HG03108 (cell line): ENCODE results near the gene DDX46.
"Not testable (repeated sequence)": the region's sequence is repeated elsewhere in the genome, so short reads cannot be mapped to it uniquely, and the experiment has no call there.

Experiments used
- ATAC-seq: cut with Tn5 transposase; IDR thresholded peaks from one replicate; pipeline ENCODE4 v1.9.1; 2021; ENCODE audit warnings: moderate library complexity; ENCODE audit not compliant: unreplicated experiment

Gene DDX46

DNA sequence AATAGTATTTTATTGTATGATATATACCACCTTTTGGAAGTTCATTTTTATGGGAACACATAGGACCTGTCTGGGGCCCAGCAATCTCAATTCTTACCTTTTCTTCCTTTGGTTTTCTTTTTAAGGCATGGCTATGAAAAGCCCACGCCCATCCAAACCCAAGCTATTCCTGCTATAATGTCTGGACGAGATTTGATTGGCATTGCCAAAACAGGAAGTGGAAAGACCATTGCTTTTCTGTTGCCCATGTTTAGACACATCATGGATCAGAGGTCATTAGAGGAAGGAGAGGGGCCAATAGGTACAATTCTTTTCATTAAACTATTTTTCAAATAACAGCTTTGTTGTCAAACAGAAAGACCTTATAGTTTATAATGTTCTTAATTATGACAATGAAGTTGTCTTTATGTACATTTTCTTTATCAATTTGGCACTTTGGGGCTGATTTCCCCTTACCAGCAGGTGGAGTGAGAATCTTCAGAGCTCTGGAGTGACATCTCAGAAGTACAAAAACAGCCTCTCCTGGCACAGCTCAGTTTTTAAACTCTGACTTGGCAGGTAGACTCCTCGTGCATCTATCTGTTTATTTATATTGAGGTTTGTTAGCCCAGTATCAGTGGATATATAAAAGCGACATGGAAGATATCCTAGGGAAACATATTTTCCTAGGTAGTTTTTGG is 25.8 kb downstream of the DDX46 start:
- ATAC-seq, result no peak

DNA sequence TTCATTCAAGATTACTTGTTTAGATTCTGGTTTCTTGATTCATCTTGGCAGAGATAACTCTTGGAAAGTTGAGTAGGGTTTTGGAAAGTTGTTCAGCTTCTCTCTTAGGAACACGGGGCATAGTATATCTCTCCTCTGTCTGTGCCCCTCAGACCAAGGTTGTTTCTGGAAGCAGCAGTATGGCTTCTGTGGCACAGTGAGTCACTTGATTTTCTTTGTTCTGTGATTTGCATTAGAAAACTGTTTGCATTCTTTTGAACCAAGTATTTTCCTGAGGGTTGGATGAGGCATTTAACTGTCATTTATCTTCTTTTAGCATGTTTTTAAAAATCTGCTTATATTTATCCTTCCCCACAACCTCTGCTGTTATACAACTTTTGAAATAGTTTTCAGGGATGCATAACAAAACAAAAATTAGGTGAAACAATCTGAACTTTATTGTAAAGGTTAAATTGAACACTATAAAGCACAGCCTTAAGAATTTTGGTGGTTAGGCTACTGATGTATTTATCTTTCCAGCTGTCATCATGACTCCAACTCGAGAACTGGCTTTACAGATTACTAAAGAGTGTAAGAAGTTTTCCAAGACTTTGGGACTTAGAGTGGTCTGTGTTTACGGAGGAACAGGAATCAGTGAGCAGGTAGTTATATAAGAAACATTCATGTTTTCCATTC is 26.5 kb downstream of the DDX46 start:
- ATAC-seq, result no peak

DNA sequence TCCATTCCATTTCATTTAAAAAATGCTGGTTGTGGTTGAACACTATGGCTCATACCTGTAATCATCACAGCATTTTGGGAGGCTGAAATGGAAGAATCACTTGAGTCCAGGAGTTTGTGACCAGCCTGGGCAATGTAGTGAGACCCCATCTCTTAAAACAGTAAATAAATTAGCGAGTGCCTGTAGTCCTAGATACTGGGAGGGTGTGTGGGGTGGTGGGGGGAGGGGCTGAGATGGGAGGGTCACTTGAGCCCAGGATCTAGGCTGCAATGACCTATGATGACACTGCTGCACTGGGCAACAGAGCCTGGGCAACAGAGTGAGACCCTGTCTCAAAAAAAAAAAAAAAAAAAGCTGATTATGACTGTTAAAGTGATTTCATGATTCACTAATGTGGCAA is 29.1 kb downstream of the DDX46 start:
- ATAC-seq, result no peak

DNA sequence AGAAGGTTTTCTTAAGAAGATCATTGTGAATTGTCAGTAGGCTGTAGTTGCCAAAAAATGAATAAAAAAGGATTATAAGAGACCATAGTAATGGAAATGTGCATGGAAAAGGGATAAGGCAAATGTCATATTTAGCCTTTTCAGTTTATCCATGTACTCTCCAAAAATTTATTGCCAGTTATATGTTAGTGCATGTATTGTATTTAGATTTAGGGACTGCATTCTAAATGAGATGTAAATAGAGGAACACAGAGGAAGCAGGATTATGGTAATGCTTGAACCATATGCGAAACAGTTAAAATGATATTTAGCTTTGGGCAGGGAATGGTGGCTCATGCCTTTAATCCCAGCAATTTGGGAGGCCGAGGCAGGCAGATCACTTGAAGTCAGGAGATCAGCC is 33.0 kb downstream of the DDX46 start:
- ATAC-seq, result no peak

DNA sequence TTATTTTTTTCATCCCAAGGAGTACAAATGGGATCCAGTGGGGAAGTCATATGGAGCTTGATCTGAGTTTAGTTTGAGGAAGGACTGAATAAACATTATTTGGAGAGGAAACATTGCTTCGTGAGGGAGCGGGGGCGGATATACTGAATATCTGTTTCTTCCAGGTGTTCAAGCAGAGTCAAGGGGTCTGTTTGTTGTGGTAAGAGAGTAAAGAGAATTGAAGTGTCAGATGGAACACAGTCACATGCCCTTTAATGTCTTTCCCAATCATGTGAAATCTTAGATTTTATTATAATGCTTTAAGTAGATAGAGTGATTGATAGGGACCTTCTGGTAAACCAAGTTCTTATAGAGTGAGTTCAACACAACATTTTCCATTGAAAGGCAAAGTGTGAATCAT is 33.7 kb downstream of the DDX46 start:
- ATAC-seq, result no peak

DNA sequence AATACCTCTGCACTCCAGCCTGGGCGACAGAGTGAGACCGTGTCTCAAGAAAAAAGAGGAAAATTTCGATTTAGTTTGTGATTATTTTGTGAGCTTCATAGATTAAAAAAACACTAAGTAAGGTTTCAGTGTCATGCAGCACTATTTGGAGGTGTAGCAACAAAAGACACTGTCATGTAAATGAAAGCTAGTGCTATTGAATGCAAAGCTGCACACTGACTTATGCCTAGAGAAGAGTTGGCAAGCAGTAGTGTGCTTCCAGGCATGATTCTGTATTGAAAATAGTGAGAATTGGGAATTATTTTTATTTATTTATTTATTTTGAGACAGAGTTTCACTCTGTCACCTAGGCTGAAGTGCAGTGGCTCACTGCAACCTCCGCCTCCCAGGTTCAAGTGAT is 34.5 kb downstream of the DDX46 start:
- ATAC-seq, result no peak

DNA sequence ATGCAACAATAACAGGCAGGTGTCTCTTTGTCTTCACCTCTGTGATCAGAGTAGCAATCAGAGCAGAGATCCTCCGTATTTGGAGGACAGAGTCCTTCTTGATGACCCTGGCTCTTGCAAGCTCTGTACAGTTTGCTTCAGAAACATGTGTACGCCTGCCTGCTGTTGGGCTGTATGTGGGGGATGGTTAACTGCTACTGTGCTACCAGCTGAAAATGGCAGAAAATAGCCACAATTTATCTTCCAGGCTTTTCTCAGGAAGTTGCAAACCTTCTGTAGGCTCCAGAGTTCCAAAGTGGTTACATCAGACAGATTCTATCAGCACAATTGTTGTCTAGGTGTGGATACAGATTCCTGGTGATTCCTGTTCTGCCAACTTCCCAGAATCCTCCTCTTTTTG is 35.5 kb downstream of the DDX46 start:
- no peak for ATAC-seq

DNA sequence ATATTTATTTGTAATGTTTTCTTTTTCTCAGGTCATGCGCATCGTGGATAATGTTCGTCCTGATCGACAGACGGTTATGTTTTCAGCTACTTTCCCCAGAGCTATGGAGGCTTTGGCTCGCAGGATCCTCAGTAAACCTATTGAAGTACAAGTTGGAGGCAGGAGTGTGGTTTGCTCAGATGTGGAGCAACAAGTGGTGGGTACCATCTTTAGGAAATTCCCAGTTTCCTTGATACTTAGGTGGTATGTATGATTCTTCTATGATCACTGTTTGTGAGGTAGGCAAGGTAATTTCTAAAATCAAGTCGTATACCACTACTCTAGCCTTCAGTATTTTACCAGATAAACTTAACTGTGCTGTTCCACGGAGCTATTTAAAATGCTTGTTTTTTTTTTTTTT is 36.2 kb downstream of the DDX46 start:
- ATAC-seq, result no peak

DNA sequence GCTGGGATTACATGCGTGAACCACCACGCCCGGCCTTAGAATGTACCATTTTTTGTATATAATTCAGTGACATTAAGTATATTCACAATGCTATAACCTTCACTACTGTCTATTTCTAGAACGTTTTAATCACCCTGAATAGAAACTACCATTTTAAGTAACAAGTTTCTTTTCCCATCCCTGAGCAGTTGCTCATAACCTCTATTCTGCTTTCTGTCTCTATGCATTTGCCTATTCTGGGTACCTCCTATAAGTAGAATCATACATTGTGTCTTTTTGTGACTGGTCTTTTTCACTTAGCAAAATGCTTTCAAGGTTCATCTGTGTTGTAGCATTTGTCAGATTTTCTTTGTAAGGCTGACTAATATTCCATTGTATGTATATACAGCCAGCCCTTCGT is 39.9 kb downstream of the DDX46 start:
- ATAC-seq, result no peak

DNA sequence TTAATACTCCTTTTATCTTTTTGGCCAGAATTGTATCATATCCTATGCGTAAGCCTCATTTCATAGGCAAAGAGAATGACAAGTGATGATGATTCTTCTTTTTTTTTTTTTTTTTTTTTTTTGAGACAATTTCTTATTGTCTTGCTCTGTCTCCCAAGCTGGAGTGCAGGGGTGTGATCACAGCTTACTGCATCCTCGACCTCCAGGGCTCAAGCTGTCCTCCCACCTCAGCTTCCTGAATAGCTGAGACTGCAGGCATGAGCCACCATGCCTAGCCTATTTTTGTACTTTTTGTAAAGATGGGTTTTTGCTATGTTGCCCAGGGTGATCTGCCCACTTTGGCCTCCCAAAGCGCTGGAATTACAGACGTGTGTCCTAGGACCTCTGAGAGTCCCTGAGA is 45.2 kb downstream of the DDX46 start:
- ATAC-seq, result no peak

DNA sequence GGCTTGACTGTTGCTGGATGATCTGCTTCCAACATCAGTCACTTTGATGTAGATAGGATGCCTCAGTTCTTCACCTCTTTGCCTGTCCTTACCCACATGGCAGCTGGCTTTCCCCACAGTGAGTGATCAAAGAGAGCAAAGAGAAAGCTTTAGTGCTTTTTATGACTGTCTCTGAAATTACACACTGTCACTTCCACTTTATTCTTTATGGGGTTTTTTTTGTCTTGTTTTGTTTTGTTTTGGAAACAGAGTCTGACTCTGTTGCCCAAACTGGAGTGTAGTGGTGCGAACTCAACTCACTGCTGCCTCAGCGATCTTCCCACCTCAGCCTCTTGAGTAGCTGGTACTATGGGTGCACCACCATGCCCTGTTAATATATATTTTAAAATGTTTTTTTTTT is 54.8 kb downstream of the DDX46 start:
- no peak for ATAC-seq

DNA sequence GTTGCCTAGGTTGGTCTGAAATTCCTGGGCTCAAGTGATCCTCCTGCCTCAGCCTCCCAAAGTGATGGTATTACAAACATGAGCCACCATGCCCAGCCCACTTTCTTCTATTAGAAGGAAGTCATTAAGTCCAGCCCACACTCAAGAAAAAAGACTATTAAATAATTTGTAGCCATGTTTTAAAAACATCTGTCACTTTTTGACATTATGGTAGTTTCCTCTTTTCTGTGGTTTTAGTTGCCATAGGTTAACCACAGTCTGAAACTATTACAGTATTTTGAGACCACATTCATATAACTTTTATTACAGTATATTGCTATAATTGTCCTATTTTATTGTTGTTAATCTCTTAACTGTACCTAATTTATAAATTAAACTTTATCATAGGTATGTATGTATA is 55.2 kb downstream of the DDX46 start:
- ATAC-seq, result no peak

DNA sequence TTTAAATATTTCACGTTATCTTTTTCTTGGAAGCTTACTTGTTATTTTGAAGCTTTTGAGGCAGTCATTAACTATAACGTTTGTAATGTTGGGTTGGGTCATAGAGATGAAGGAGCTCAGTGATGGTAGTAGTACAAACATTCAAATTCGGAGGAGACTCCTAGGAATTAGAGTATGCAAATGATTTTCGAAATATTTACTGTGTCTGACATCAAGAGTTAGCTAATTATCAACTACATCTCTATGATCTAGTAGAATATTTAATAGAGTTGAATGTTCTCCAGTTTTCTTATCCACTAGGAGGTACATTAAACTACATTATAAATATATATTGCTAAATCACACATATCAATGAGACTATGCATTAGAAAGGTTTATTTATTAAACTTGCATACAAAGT is 58.4 kb downstream of the DDX46 start:
- ATAC-seq, result no peak

DNA sequence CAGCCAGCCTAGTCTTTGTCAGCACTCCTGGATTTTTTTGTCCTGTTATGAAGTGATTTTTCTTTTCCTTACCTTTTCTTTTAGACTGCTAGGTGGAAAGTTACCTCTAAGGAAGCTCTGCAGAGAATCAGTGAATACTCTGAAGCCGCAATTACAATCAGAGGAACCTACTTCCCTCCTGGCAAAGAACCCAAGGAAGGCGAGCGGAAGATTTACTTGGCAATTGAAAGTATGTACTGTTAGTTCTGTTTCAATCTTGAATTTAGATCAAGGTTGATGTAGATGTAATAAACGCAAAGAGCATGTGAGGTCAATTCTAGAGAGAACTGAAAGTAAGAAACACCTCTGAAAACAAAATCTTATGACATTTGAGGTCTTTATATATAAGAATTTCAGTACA is 60.2 kb downstream of the DDX46 start:
- ATAC-seq, result no peak

DNA sequence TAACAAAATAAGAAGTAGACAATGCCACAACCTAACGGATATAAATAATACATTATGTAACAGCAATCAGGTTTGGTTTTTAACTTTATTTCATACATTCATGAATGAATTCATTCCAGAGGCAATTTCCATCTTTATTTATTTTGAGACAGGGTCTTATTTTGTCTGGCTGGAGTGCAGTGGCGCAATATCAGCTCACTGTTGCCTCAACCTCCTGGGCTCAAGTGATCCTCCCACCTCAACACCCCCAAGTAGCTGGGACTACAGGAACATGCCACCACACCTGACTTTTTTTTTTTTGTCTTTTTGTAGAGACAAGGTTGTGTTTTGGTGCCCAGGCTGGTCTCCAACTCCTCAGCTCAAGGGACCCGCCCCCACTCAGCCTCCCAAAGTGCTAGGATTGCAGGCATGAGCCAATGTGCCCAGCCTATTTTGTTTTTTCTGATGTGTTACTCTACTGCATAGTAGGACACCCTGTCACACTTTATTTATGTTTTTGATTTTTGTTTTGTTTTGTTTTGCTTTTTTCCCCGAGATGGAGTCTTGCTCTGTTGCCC is 60.9 kb downstream of the DDX46 start:
- ATAC-seq, result no peak

DNA sequence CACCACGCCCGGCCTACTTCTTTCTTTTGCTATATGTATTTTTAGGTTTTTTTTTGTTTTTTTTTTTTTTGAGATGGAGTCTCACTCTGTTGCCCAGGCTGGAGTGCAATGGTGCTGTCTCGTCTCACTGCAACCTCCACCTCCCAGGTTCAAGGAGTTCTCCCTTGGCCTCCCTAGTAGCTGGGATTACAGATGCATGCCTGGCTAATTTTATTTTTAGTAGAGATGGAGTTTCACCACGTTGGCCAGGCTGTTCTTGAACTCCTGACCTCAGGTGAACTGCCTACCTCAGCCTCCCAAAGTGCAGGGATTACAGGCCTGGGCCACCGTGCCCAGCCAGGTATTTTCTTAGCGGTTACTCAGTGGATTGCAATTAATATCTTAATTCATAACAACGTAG is 63.3 kb downstream of the DDX46 start:
- no peak for ATAC-seq

DNA sequence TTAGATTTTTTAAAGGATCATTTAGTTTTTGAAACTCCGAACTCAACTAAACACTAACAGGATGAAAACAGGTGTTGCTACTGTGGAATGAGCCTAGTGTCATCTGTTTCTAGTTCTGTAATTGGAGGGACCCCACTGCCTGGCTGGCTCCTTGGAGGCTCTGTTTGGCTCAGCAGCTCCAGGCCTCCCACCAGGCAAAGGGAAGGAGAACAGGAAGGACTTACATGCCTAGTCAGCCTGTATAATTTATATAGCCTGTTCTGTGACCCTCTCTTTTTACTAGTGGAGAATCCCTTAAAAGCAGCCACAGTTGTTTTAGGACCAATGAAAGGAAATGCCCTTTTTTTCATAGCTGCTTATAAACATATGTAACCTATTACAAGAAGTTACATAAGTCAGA is 66.1 kb downstream of the DDX46 start:
- ATAC-seq, result no peak

DNA sequence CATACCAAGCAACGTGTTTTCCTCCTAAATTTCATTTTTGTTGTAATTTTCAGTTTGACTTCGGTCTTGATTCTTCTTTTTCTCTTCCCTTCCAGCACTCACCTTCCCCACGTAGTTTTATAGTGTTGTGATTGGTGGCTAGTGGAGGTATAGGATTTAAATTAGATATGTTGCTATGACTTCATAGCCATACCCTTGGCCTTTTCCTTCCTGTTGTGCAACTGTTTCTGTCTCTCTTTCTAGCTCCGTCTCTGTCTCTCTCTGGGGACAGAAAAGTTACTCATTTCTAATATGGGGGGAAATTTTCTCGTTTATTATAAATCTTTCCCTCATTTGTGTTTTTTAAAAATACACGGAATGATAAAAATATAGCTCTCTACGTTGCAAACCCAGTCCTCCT is 66.6 kb downstream of the DDX46 start:
- ATAC-seq, result no peak

DNA sequence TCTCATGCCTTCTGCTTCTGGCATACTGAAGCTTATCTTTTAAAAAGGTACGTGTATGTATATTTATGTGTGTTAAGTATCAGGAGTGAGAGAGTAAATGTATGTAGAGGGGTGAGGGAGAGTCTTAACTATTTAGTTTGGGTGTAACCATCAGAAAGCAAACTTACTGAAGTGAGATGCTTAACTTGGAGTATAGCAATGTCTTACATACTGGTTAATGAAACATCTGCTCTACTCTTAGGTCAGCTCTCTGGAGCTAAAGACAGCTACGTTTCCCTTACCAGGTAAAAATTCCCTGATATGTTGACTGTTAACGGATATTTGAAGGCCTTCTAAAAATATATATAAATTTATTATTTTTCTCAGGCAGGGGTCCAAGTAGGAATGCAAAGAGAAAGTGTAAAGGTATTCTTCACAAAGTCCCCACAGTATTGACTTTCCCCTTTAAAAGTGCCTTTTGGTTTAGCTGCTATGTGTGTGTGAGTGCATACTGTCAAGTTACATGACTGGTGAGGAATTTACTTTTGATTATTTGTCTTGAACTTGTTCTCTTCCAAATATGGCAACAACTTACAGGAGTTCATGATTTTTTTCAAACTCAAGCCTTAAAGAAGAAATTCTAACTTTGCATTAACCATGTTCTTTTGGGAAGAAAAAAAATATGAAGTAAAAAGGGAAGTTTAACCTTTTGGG is 74.9 kb downstream of the DDX46 start:
- no peak for ATAC-seq

DNA sequence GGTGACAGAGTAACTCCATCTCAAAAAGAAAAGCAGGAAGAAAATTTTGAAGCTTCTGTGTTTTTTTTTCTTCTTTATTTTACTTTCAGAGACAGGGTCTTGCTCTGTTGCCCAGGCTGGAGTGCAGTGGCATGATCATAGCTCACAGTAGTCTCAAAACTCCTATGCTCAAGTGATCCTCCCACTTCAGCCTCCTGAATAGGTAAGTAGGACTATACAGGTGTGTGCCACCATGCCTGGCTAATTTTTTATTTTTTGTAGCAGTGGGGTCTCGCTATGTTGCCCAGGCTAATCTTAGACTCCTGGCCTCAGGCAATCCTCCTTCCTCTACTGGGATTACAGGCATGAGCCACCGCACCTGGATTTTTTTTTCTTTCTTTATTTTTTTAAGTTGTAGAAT is 77.0 kb downstream of the DDX46 start:
- ATAC-seq, result no peak

DNA sequence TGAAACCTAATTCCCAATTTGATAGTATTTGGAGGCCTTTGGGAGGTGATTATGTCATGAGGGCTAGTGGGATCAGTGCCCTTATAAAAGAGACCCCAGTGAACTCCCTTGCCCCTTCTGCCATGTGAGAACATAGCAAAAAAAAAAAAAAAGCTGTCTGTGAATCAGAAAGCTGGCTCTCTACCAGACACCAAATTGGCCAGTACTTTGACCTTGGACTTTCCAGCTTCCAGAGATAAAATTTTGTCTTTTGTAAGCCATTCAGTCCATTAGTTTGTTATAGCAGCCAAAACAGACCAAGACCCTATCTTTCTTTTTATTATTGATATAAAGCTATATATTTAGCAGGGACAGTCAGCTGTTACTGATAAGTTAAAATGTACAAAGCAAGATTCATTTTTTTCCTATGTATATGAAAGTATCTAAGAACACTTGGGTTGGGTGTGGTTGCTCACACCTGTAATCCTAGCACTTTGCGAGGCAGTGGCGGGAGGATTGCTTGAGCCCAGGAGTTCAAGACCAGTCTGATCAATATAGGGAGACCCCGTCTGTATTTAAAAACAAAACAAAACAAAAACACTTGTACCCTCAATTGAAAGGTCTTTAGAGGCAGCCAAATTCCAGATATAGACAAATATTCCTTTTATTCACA is 79.1 kb downstream of the DDX46 start:
- no peak for ATAC-seq

DNA sequence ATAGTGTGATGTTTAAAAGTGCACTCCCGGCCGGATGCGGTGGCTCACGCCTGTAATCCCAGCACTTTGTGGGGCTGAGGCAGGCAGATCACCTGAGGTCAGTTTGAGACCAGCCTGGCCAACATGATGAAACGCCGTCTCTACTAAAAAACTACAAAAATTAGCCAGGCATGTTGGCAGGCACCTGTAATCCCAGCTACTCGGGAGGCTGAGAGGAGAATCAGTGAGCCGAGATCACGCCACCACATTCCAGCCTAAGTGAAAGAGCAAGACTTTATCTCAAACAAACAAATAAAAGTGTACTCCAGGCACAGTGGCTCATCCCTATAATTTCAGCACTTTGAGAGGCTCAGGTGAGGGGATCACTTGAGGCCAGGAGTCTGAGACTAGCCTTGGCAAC is 79.8 kb downstream of the DDX46 start:
- ATAC-seq, result not testable (repeated sequence)
